Measurements from ENCODE around the gene PRDX5.
A peak's percentile ranks its signal among the peaks of the same experiment; 100 is the strongest.

The PRDX5 gene

DNA sequence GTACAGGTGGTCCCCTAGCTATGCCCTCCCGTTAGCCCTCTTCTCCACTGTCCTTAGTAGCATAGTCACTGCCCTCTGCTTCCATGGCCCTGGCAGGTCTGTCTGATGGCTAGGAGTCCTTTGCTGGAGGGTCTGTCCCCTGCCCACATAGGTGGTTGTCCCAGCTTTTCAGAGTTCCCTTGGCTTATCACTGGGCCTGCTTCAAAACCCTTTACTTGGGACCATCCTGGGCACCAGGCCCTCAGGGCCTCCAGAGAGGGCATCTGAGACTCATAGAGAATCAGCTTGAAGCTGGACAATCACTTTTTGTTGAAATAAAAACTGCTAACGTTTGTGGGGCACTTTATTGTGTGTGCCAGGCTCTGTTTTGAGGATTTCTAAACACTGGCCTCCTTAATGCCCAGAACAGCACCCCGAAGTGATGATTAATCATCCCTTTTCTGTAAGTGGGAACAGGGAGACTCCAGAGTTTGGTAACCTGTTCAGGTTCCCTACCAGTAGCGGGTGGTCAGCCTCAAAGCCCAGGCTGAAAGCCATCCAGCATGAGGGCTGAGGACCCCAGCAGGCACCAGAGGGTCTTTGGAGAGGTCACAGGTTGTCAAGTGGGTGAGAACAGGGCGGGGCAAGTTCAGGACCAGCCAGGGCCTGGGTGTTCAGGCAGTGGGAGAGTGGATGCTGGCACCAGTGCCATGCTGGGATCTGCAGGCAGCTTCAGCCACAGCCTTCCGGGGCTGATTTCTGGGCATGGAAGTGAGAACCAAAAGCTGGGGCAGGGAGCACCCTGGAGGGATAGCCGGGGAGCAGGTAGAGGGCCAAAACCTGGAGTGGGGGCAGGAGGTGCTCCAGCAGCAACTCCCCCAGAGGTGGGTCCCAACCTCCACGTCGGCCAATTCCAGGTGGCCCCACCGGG lies 27.3 kb upstream of the PRDX5 start:
- DNase-seq, result no peak

DNA sequence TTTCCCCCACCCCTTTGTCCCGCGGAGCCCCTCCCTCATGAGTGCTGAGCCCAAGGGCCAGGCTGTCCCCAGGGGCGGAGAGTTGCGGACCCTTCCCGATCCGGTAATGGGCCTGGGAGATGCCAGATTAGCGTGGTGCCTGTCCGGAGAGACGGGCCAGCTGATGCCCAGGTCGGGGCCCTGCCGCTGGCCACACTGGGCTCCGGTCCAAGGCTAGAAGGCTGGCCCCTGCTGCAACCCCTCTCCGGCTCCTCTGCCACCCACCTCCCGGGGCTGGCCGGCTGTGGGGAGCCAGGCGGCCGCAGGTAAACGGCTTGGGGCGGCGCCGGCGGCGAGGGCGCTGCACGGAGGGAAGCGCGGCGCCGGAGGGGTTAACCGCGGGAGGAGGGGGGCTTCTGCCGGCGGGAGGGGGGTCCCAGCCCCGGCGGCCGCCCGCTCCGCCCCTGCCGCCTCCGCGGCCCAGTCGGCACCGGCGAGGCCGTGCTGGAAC lies 26.6 kb upstream of the PRDX5 start, which contains the start of gene KCNK4:
Gene KCNK4 (plus strand): TSS at position 41 of the 490 bp plus-strand sequence. CDS start 1,717 bp downstream, outside the sequence.
- no peak for DNase-seq

GRCh38 chr11:64291752-64292459 lies 26.0 kb upstream of the PRDX5 start:
- no peak for DNase-seq

DNA sequence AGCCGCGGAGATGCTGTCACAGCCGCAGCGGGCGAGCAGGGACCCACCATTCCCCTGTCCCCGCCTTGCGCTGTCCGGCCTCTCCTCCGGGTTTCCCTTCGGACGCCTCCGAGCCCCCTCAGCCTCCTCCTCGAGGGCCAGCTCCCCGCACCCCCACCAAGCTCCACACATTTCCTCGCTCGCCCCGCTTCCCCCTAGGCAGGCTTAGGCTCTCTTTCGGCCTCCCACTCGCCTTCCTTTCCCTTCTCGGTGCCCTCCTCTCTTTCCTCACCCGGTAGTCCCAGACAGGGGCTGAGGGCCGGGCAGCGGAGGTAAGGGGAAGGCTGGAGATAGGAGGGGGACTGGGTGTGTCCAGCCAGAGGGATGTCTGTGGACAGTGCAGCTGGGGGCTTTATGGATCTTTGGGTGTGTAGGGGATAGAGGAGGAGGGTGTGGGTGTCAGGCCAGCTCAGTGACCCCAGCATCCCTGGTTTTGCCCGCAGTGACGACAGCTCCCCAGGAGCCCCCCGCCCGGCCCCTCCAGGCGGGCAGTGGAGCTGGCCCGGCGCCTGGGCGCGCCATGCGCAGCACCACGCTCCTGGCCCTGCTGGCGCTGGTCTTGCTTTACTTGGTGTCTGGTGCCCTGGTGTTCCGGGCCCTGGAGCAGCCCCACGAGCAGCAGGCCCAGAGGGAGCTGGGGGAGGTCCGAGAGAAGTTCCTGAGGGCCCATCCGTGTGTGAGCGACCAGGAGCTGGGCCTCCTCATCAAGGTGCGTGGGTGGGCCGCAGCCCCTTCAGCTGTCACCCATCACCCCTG lies 25.3 kb upstream of the PRDX5 start:
- DNase-seq, result no peak

DNA sequence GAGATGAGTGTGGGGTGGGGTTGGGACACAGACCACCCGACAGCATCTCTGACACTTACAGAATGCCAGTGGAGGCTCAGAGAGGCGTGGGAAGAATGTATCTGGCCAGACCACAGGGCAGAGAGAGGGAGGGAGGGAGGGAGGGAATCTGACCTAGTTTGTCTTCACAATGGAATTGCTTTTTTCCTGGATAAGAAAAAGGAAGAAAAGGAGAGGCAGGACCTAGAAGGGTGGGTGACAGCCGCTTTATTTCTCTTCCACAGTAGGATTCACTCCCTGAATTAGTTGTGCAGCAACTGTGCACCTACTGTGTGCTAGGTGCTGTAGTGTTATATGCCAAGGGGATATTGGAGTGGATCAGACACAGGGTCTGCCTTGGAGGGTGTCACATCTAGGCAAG lies 23.1 kb upstream of the PRDX5 start:
- DNase-seq, result no peak

DNA sequence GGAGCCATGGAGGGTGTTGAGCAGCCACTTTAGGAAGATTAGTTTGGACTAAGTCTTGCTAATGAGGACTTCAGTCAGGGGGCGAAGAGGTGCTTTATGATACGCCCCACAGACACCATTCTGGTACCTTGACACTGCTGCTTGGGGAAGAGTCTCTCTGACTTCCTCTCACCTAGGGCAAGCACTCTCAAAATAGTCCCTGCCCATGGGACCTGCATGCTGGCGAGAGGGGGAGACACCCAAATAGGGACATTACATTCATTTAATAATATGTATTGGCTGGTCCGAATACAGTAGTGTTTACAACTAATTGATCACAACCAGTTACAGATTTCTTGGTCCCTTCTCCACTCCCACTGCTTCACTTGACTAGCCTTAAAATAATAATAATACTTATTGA lies 22.2 kb upstream of the PRDX5 start:
- DNase-seq, result no peak

- DNase-seq, result no peak
Observed at GRCh38 chr11:64296236-64296635, 21.7 kb upstream of the PRDX5 start.

DNA sequence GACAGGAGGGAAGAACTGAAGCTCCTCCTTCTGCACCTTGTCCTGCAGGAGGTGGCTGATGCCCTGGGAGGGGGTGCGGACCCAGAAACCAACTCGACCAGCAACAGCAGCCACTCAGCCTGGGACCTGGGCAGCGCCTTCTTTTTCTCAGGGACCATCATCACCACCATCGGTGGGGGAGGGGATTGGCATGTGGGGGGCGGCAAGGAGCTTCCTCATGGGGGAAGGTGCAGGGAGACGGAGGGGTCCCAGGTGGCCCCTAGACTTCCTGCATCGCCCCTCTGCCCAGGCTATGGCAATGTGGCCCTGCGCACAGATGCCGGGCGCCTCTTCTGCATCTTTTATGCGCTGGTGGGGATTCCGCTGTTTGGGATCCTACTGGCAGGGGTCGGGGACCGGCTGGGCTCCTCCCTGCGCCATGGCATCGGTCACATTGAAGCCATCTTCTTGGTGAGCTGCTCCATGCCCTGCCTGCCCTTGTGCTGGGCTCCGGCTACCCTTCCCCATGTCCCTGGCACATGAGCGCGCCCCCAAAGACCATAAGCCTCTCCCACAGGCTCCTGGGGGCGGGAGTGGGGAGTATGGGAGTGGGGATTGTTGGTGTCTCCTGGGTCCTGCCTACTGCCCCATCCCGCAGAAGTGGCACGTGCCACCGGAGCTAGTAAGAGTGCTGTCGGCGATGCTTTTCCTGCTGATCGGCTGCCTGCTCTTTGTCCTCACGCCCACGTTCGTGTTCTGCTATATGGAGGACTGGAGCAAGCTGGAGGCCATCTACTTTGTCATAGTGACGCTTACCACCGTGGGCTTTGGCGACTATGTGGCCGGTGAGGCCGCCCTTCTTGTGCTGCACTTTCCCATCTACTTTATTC lies 20.9 kb upstream of the PRDX5 start:
- DNase-seq, result no peak

- no peak for DNase-seq
Observed at GRCh38 chr11:64297699-64298358, 20.1 kb upstream of the PRDX5 start.

- no peak for DNase-seq
Observed at GRCh38 chr11:64298966-64299846, 18.7 kb upstream of the PRDX5 start.

DNA sequence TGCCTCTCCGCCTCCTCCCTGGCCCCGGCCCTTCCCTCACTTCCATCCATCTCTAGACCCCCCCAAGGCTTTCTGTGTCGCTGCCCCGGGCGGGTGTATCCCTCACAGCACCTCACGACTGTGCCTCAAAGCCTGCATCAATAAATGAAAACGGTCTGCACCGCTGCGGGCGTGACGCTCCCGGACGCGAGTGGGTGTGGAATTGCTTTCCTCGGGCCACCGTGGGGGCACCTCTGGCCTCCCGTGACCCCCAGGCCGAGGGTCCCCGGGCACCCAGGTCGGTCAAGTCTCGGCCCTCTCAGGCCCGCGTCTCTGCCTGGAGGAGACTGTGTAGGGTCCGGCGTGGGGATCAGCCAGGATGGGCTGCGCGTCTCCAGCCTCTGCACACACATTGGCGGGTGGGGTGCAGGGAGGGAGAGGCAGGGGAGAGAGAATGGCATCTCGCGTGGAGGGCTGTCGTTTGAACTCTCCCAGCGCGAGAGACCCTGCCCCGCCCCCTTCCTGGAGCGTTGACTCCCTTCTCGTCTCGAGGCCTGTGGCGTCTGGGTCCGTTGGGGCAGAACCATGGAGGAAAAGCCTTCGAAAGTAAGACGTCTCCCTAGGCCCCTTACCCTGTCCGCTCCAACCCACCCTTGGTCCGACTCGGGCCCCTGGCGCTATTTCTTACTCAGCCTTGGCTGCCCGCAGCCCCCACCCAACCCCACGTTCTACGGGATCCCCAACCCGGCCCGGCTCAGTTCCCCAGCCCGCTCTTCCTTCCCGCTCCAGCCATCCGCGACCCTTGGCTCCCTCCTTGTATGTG lies 17.9 kb upstream of the PRDX5 start, which contains the start of gene CATSPERZ:
Gene CATSPERZ (plus strand): TSS at position 512 of the 802 bp plus-strand sequence. CDS start 53 bp downstream, at position 565.
- DNase-seq, result no peak

- DNase-seq, result no peak
Observed at GRCh38 chr11:64303109-64304031, 14.6 kb upstream of the PRDX5 start.

DNA sequence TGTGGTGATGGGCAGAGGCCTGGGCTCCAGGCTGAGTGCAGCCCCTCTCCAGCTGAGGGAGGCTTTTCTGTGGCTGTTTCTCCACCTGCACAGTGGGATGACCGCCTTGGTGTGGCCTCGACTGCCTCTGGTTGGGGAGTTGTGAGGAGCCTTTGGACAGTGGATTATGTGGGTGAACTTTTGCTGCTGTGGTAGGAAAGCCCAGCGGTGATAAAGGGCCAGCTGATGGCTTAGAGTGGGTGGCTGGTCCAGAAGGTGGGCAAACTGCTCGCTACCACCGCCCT lies 13.9 kb upstream of the PRDX5 start:
- no peak for DNase-seq

- DNase-seq, result peak; percentile 90
Observed at GRCh38 chr11:64304316-64305072, 13.4 kb upstream of the PRDX5 start.

- peak; percentile 99 for DNase-seq
Observed at GRCh38 chr11:64305075-64305690, 12.7 kb upstream of the PRDX5 start, which contains the start of gene ESRRA. TSS of gene ESRRA (plus strand) at chr11:64305524. CDS start at chr11:64307180, 1,656 bp downstream.

- peak; percentile 82 for DNase-seq
Observed at GRCh38 chr11:64305691-64306562, 12.0 kb upstream of the PRDX5 start.
